ENCODE data around the gene GRK3.

GRCh38 chr22:25542191-25542590, 22.3 kb upstream of the GRK3 start:
- TF ChIP-seq BHLHE40 (IDR thresholded peaks at IDR 0.05; ENCODE audit: borderline replicate concordance) (no peak), PKNOX1 (IDR thresholded peaks at IDR 0.05) (no peak), TARDBP (IDR thresholded peaks at IDR 0.05) (no peak)
